Ovary (tissue), 3 donors: ENCODE results near the gene DIS3L.

Experiments used
- CTCF ChIP-seq, 3 donors: fragments of 450-650 bp in 2 of 3; fragments of 200-600 bp in 1 of 3; IDR thresholded peaks; one replicate each; pipeline versions ENCODE4 v1.5.1 to v1.8.0; 2016 to 2022; ENCODE audit warnings: antibody characterized with exemption in 3 of 3, mild to moderate bottlenecking in 1 of 3
- POLR2A ChIP-seq: fragments of 450-650 bp; IDR thresholded peaks from one replicate; pipeline ENCODE4 v1.6.1; 2017; ENCODE audit warnings: antibody characterized with exemption, mild to moderate bottlenecking, moderate library complexity
- donor health status: DM: no; HTN: no; CAD: no.

DNA sequence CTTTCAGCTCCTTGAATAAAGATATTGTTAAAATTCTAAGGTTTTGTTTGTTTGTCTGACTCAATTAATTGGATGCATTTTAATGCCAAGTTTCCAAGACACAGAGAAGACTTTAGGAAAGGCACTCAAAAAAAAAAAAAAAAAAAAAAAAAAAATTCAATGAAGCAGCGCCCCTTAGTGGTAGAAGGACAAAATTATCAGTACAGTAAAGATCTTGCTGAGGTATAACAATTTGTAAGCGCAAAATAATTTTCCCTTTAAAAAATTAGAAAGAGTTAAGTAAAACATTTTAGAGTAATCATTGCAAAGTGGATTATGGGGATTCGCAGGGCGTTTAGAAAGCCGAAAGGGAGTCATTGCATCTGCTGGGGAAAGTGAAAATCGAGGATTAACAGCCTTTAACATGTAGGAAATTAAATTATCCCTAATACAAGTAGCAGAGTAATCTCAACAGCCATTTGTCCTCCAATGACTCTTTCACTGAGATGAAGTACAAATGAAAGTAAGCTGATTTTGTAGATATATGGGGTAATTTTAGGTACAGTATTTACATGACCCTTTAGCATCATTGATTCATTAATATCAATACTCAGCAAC is 5.8 kb upstream of the DIS3L start:
- TF ChIP-seq CTCF (IDR thresholded peaks at IDR 0.05), result peak in 1 of 3 donors; percentile 38
- no peak for TF ChIP-seq POLR2A
